ENCODE results near the gene DLGAP1. TPM values are rescaled to one million over a fixed set of nuclear protein-coding genes. Genes with fewer than 3 reads are reported as not detected.

The DLGAP1 gene
- total RNA-seq, 1 donor from 2014 or later, result 18.5 TPM

- H3K27ac ChIP-seq, result peak overlapping the region; percentile 78
- H3K27ac Mint-ChIP-seq, result peak overlapping the region; percentile 98
- H2AFZ ChIP-seq (replicated peaks), result no peak overlapping the region
- no peaks in the 10 kb centered on the region for H3K36me3 ChIP-seq
- peaks cover 45% of the 10 kb centered on the region for H3F3A ChIP-seq (ENCODE audit: low read depth)
- H3K4me3 Mint-ChIP-seq, result peak overlapping the region; percentile 89
- peaks cover 3% of the 10 kb centered on the region for H3K27me3 Mint-ChIP-seq (ENCODE audit: insufficient read depth, low read depth)
- H3K27me3 ChIP-seq, result no peaks in the 10 kb centered on the region
- H3K36me3 Mint-ChIP-seq, result peaks cover 4% of the 10 kb centered on the region
- H3K4me2 ChIP-seq, result peak overlapping the region; percentile 83
- no peak overlapping the region for H3K9ac ChIP-seq
- peaks cover 13% of the 10 kb centered on the region for H3K79me2 ChIP-seq (ENCODE audit: low read depth)
- H3K9me3 ChIP-seq (ENCODE audit: low read depth), result no peaks in the 10 kb centered on the region
- H3K4me1 ChIP-seq, result peaks cover 59% of the 10 kb centered on the region
- H3K4me3 ChIP-seq, result peak overlapping the region; percentile 45
- H3K4me1 Mint-ChIP-seq, result peaks cover 75% of the 10 kb centered on the region
- TF ChIP-seq CTCF (IDR thresholded peaks at IDR 0.05) (no peak), EZH2phosphoT487 (IDR thresholded peaks at IDR 0.05) (no peak), EZH2 (IDR thresholded peaks at IDR 0.05) (no peak)
- peak; percentile 52 for DNase-seq (ENCODE audit: low spot score)
- no peaks in the 10 kb centered on the region for H3K9me3 Mint-ChIP-seq
- no peaks in the 10 kb centered on the region for H4K20me1 ChIP-seq (ENCODE audit: low read depth)
These were observed 860.2 kb downstream of the DLGAP1 start for GRCh38 chr18:3594760-3595368.

GRCh38 chr18:3593904-3594759, 861.0 kb downstream of the DLGAP1 start:
- Histone ChIP-seq H4K20me1 (ENCODE audit: low read depth) (no peaks in the 10 kb centered on the region), H3K79me2 (ENCODE audit: low read depth) (peaks cover 13% of the 10 kb centered on the region), H2AFZ (replicated peaks) (no peak overlapping the region), H3K9ac (no peak overlapping the region), H3K4me1 (peaks cover 59% of the 10 kb centered on the region), H3K36me3 (no peaks in the 10 kb centered on the region), H3K27ac (peak overlapping the region; percentile 85), H3K9me3 (ENCODE audit: low read depth) (no peaks in the 10 kb centered on the region), H3K4me2 (peak overlapping the region; percentile 83), H3K4me3 (peak overlapping the region; percentile 45), H3K27me3 (no peaks in the 10 kb centered on the region), H3F3A (ENCODE audit: low read depth) (peaks cover 45% of the 10 kb centered on the region)
- Mint-ChIP-seq H3K36me3 (peaks cover 4% of the 10 kb centered on the region), H3K4me1 (peaks cover 75% of the 10 kb centered on the region), H3K9me3 (no peaks in the 10 kb centered on the region), H3K4me3 (peak overlapping the region; percentile 89), H3K27me3 (ENCODE audit: insufficient read depth, low read depth) (peaks cover 2% of the 10 kb centered on the region), H3K27ac (peak overlapping the region; percentile 98)
- TF ChIP-seq EZH2 (IDR thresholded peaks at IDR 0.05), result no peak
- no peak for TF ChIP-seq EZH2phosphoT487 (IDR thresholded peaks at IDR 0.05)
- TF ChIP-seq CTCF (IDR thresholded peaks at IDR 0.05), result peak; percentile 79
- peak; percentile 94 for DNase-seq (ENCODE audit: low spot score)

- Mint-ChIP-seq H3K9me3 (no peaks in the 10 kb centered on the region), H3K27ac (peak overlapping the region; percentile 98), H3K4me3 (peak overlapping the region; percentile 89), H3K27me3 (ENCODE audit: insufficient read depth, low read depth) (peaks cover 2% of the 10 kb centered on the region), H3K36me3 (peaks cover 4% of the 10 kb centered on the region), H3K4me1 (peaks cover 72% of the 10 kb centered on the region)
- Histone ChIP-seq H4K20me1 (ENCODE audit: low read depth) (no peaks in the 10 kb centered on the region), H3K4me2 (peak overlapping the region; percentile 83), H3K27ac (peak overlapping the region; percentile 85), H3K27me3 (no peaks in the 10 kb centered on the region), H3K9me3 (ENCODE audit: low read depth) (no peaks in the 10 kb centered on the region), H3F3A (ENCODE audit: low read depth) (peaks cover 45% of the 10 kb centered on the region), H3K36me3 (no peaks in the 10 kb centered on the region), H3K4me1 (peaks cover 59% of the 10 kb centered on the region), H3K9ac (no peak overlapping the region), H3K4me3 (peak overlapping the region; percentile 45), H3K79me2 (ENCODE audit: low read depth) (peaks cover 13% of the 10 kb centered on the region), H2AFZ (replicated peaks) (no peak overlapping the region)
- DNase-seq (ENCODE audit: low spot score), result peak; percentile 84
- no peak for TF ChIP-seq EZH2phosphoT487 (IDR thresholded peaks at IDR 0.05)
- TF ChIP-seq EZH2 (IDR thresholded peaks at IDR 0.05), result no peak
These were observed 861.7 kb downstream of the DLGAP1 start for GRCh38 chr18:3593381-3593903.
